NCI-H128 (cell line): ENCODE measurements around the gene ADGB.

Experiments used
- DNase-seq: peaks from one replicate; lab custom pipeline; 2025; ENCODE audit not compliant: unreplicated experiment; lab: John Stamatoyannopoulos, UW

The ADGB gene

DNA sequence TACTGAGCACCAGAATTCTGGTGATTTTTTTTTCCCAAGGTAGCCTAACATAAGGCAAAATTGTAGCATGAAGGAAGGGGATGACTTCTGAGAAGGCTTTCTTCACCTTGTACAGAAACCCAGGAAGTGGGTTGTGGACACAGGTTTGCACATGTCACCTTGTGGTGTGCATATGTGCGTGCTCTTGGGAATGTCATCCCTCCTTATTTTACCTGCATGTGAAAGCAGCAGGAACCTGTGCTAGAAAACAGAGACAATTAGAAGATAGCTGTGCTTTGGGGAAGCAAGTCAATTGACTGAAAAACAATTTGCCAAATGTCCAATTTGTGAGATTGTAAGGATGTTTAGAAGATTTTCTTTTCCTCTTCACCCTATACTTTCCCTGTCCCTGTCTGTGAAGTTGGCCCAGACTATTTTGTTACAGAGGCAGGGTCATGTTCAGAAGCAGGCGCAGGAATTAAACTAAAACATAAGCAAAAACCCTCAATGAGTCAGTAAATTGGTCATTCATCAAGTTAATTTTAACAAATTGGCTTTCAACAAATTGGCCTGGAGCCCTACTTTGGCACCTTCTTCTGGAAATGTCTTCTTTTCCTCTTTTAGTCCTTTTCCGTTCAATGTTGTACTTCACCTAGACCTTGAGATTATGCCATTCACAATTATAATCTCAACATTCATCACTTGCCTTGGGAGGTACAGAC lies 261.2 kb downstream of the ADGB start:
- DNase-seq = no peak

GRCh38 chr6:146860583-146860982 lies 261.8 kb downstream of the ADGB start:
- DNase-seq = no peak

- no peak for DNase-seq
Observed at GRCh38 chr6:146861029-146861563, 262.3 kb downstream of the ADGB start.

DNA sequence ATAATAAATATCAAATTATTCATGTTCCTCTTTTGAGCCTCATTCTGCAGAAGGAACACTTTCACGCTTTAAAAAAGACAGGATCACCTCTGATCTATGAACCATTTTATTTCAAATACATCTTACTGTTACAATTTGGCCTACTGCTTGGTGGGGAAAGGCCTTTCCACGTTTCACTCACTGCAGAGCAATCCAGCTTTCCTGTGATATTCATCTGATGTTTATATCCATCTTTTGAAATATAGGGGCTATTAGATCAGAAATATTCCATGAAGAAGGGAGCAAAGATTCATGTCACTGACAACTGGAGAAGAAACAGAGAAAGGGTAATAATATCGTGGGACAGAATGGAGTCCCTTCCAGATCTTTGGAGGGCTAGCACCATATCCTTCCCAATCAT lies 262.9 kb downstream of the ADGB start:
- DNase-seq = no peak

DNA sequence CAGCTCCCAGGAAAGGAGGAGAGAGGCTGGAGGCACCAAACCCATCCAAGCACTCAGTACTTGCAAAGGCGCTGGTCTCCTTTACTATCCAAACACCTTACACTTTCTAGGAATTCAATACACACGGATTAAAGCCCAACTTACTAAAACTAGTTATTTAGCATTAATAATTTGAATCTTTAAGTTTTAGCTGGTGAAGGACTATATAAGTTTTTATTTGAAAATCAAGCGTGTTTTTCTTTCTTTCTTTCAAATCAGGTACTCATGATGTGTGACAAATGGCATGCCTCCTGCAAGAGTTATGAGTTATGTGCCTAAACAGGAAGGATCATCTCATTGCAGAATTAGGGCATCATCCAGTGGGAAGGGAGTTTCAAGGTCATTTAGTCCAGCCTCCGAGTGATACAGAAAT lies 263.7 kb downstream of the ADGB start:
- no peak for DNase-seq

- no peak for DNase-seq
Observed at GRCh38 chr6:146864300-146864699, 265.5 kb downstream of the ADGB start.

DNA sequence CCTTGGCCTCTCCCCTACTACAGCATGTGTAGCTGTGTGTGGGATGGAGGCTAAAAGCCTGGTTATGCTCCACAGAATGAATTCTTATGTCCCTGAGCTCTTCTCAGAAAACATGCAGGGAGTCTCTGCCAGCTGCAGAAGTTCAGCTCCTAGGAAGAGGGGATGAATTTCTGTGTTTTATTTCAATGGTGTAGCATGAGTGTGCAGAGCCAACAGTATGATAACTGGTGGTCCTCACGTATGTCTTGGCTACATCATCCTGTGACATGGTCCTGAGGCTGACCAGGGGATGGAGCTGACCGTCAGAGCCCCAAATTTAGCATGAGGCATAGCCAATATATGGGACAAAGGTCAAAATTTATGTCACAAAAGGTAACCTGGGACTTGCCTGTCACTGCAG lies 266.1 kb downstream of the ADGB start:
- no peak for DNase-seq
